Inflammatory macrophage treated with lipopolysaccharide for 4 hours (primary cell): Measurements from ENCODE around the gene NEURL2.
"Not testable (repeated sequence)": the region's sequence is repeated elsewhere in the genome, so short reads cannot be mapped to it uniquely, and the experiment has no call there.

ENCODE experiments used
- DNase-seq: peaks from one replicate; pipeline ENCODE4 v3.0.0-alpha.2; 2020

Gene NEURL2

GRCh38 chr20:45890985-45891983 is at the start of gene NEURL2, which contains the start of gene CTSA:
Gene NEURL2, minus strand, starts transcription at chr20:45891208. Its CDS starts 217 bp downstream, at chr20:45890991.
Gene CTSA, plus strand, starts transcription at chr20:45891335. Its CDS starts 234 bp downstream, at chr20:45891569.
- DNase-seq: peak; percentile 76

- no peak for DNase-seq
These were observed 49.5 kb upstream of the NEURL2 start for GRCh38 chr20:45940469-45940868.

- DNase-seq: no peak
These were observed 49.0 kb upstream of the NEURL2 start for GRCh38 chr20:45940053-45940452.

GRCh38 chr20:45938727-45939438 is 47.9 kb upstream of the NEURL2 start:
- DNase-seq: no peak

GRCh38 chr20:45937765-45938164 is 46.8 kb upstream of the NEURL2 start:
- peak; percentile 30 for DNase-seq

GRCh38 chr20:45935416-45936046 is 44.5 kb upstream of the NEURL2 start:
- no peak for DNase-seq

GRCh38 chr20:45934586-45935415 is 43.8 kb upstream of the NEURL2 start, which contains the start of gene PCIF1:
Gene PCIF1, plus strand, starts transcription at chr20:45934683. Its CDS starts 4,317 bp downstream, at chr20:45939000.
- DNase-seq: peak; percentile 98

- peak; percentile 22 for DNase-seq
These were observed 43.1 kb upstream of the NEURL2 start for GRCh38 chr20:45934046-45934585.

- peak; percentile 51 for DNase-seq
These were observed 42.4 kb upstream of the NEURL2 start for GRCh38 chr20:45933266-45934045.

GRCh38 chr20:45931680-45932079 is 40.7 kb upstream of the NEURL2 start:
- not testable (repeated sequence) for DNase-seq

- DNase-seq: no peak
These were observed 36.3 kb upstream of the NEURL2 start for GRCh38 chr20:45927071-45927878.

GRCh38 chr20:45926731-45927070 is 35.7 kb upstream of the NEURL2 start:
- no peak for DNase-seq

- DNase-seq: no peak
These were observed 35.0 kb upstream of the NEURL2 start for GRCh38 chr20:45925821-45926506.

GRCh38 chr20:45924391-45925261 is 33.6 kb upstream of the NEURL2 start:
- peak; percentile 55 for DNase-seq

GRCh38 chr20:45921337-45922189 is 30.6 kb upstream of the NEURL2 start:
- DNase-seq: no peak

- DNase-seq: peak; percentile 87
These were observed 29.7 kb upstream of the NEURL2 start for GRCh38 chr20:45920462-45921336.
